RWPE2 (cell line): ENCODE results near the gene SLC5A2.

ENCODE experiments used
- ATAC-seq: fragments of 200-7000 bp; cut with Tn5 transposase; 3 replicates; pipeline ENCODE4 v1.9.1; 2021; ENCODE audit warnings: low read depth
- DNase-seq: peaks from one replicate; pipeline ENCODE4 v3.0.0-alpha.2; 2020; ENCODE audit warnings: low spot score
- H3K27ac ChIP-seq: fragments of 450-650 bp; 2 replicates; pipeline ENCODE4 v1.5.1; 2017; ENCODE audit warnings: mild to moderate bottlenecking; ENCODE audit not compliant: poor library complexity, severe bottlenecking
- H3K27me3 ChIP-seq: fragments of 250-450 bp; sonication (Bioruptor Pico); 2 replicates; pipeline ENCODE4 v1.5.1; 2021; ENCODE audit warnings: mild to moderate bottlenecking, moderate library complexity; ENCODE audit not compliant: insufficient read depth, poor library complexity, severe bottlenecking
- H3K36me3 ChIP-seq: fragments of 250-450 bp; sonication (Bioruptor Pico); 2 replicates; pipeline ENCODE4 v1.5.1; 2020; ENCODE audit warnings: low read depth, mild to moderate bottlenecking, moderate library complexity
- H3K4me1 ChIP-seq: fragments of 250-450 bp; sonication (Bioruptor Pico); 2 replicates; pipeline ENCODE4 v1.5.1; 2021; ENCODE audit warnings: mild to moderate bottlenecking, moderate library complexity; ENCODE audit not compliant: insufficient read depth, poor library complexity, severe bottlenecking
- H3K4me3 ChIP-seq: fragments of 250-450 bp; sonication (Bioruptor Pico); 2 replicates; pipeline ENCODE4 v1.5.1; 2021; ENCODE audit warnings: mild to moderate bottlenecking, moderate library complexity; ENCODE audit not compliant: severe bottlenecking
- H3K9me3 ChIP-seq: fragments of 250-450 bp; sonication (Bioruptor Pico); 2 replicates; pipeline ENCODE4 v1.5.1; 2021; ENCODE audit warnings: mild to moderate bottlenecking, moderate library complexity; ENCODE audit not compliant: severe bottlenecking
- CTCF ChIP-seq: fragments of 450-650 bp; IDR thresholded peaks from one replicate; pipeline ENCODE4 v1.5.1; 2017; ENCODE audit warnings: mild to moderate bottlenecking, moderate library complexity; ENCODE audit not compliant: poor library complexity, severe bottlenecking

Gene SLC5A2

GRCh38 chr16:31504159-31504558 is 21.2 kb downstream of the SLC5A2 start:
- Histone ChIP-seq H3K27me3 (no peaks in the 10 kb centered on the region), H3K4me1 (no peaks in the 10 kb centered on the region), H3K4me3 (no peak overlapping the region), H3K9me3 (no peaks in the 10 kb centered on the region), H3K27ac (no peak overlapping the region), H3K36me3 (peaks cover 26% of the 10 kb centered on the region)
- DNase-seq (no peak), ATAC-seq (no peak)
- no peak for TF ChIP-seq CTCF

- Histone ChIP-seq H3K27ac (no peak overlapping the region), H3K27me3 (no peaks in the 10 kb centered on the region), H3K4me1 (peaks cover 4% of the 10 kb centered on the region), H3K36me3 (peaks cover 17% of the 10 kb centered on the region), H3K9me3 (no peaks in the 10 kb centered on the region), H3K4me3 (no peak overlapping the region)
- ATAC-seq (no peak), DNase-seq (no peak)
- no peak for TF ChIP-seq CTCF
Observed at GRCh38 chr16:31505483-31505882, 22.6 kb downstream of the SLC5A2 start.

GRCh38 chr16:31507617-31507928 is 24.6 kb downstream of the SLC5A2 start:
- no peaks in the 10 kb centered on the region for H3K9me3 ChIP-seq
- no peaks in the 10 kb centered on the region for H3K27me3 ChIP-seq
- peaks cover 4% of the 10 kb centered on the region for H3K4me1 ChIP-seq
- peak overlapping the region; percentile 54 for H3K27ac ChIP-seq
- TF ChIP-seq CTCF, result no peak
- H3K36me3 ChIP-seq, result peaks cover 12% of the 10 kb centered on the region
- no peak; the same call in 1 of the 3 replicates for ATAC-seq
- DNase-seq, result no peak
- H3K4me3 ChIP-seq, result peak overlapping the region; percentile 98

GRCh38 chr16:31507929-31508705 is 25.2 kb downstream of the SLC5A2 start, which contains the start of gene RUSF1:
RUSF1 (minus strand) TSS chr16:31508391; CDS start chr16:31508373, 18 bp downstream.
- no peak for TF ChIP-seq CTCF

GRCh38 chr16:31508706-31509195 is 25.8 kb downstream of the SLC5A2 start:
- no peak for DNase-seq
- no peak for TF ChIP-seq CTCF
- Histone ChIP-seq H3K36me3 (peaks cover 12% of the 10 kb centered on the region), H3K4me3 (peak overlapping the region; percentile 98), H3K4me1 (peaks cover 7% of the 10 kb centered on the region), H3K9me3 (no peaks in the 10 kb centered on the region), H3K27ac (peak overlapping the region; percentile 54), H3K27me3 (no peaks in the 10 kb centered on the region)
- no peak for ATAC-seq

More at GRCh38 chr16:31507929-31508705, 25.2 kb downstream of the SLC5A2 start, which contains the start of gene RUSF1:
- peak within 1 kb of the TSS; percentile 54 for H3K27ac ChIP-seq
- DNase-seq, result peak; percentile 87
- H3K36me3 ChIP-seq, result peaks cover 12% of the 10 kb centered on the region
- peak; percentile 87 for ATAC-seq
- H3K9me3 ChIP-seq, result no peaks in the 10 kb centered on the region
- no peaks in the 10 kb centered on the region for H3K27me3 ChIP-seq
- peaks cover 4% of the 10 kb centered on the region for H3K4me1 ChIP-seq
- H3K4me3 ChIP-seq, result peak within 1 kb of the TSS; percentile 98
